ENCODE data around the gene ZIC5. TPM values are rescaled to one million over a fixed set of nuclear protein-coding genes. Genes with fewer than 3 reads are reported as not detected.

The ZIC5 gene
- total and polyA plus RNA-seq, 2 of the 4 experiments (the other 2 are of a cell fraction), result not detected

DNA sequence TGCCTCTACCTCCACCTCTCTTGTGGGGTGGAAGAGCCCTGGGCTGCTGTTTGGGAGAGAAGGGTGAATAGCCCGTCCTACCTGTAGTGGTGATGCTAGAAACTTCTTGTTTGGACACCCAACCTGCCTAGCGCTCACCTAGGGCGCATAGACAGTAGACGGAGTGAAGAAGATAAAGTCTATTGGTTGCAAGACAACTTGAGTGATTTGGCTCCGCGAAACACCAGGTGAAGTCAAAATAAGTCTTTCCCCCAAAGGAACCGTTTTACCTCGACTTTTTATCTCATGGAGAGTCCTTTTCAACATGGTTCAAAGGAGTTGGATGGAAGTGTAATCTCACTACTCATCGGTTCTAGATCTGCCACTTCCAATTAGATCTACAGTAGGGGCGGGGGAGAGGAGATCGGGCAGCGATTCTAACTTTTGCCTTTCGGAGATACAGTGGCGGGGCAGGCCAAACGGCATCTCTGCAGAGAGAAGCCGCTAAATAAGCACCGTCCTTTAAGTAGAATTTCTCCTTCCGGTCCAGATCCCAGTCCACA lies 694 bp upstream of the ZIC5 start:
- ATAC-seq (ENCODE audit: low read depth), result no peak
- no peak overlapping the region for H2BK5ac ChIP-seq (ENCODE audit: low read depth, low read length, poor library complexity, severe bottlenecking)

More for the DNA sequence above, 694 bp upstream of the ZIC5 start:
- no peak overlapping the region for H4K5ac ChIP-seq (ENCODE audit: low read depth, low read length)
- ChIA-PET CTCF (no interaction called here), POLR2A (ENCODE audit: unreplicated experiment) (no interaction called here)
- no peak for DNase-seq
- H3K9me3 ChIP-seq (ENCODE audit: control insufficient read depth, insufficient read depth, low read length), result peaks cover 24% of the 10 kb centered on the region
- no peak overlapping the region for H3K27ac ChIP-seq (ENCODE audit: insufficient read depth, low read length)
- TF ChIP-seq CHD1 (IDR thresholded peaks at IDR 0.05; ENCODE audit: low read depth, low read length) (no peak), CEBPB (IDR thresholded peaks at IDR 0.05; ENCODE audit: low read depth, low read length) (no peak), POLR2A (IDR thresholded peaks at IDR 0.05; ENCODE audit: low read depth, low read length) (no peak), RAD21 (IDR thresholded peaks at IDR 0.05; ENCODE audit: low read length) (no peak), MXI1 (IDR thresholded peaks at IDR 0.05; ENCODE audit: borderline replicate concordance, low read depth, low read length) (no peak)
- TF ChIP-seq, protein P1, sequence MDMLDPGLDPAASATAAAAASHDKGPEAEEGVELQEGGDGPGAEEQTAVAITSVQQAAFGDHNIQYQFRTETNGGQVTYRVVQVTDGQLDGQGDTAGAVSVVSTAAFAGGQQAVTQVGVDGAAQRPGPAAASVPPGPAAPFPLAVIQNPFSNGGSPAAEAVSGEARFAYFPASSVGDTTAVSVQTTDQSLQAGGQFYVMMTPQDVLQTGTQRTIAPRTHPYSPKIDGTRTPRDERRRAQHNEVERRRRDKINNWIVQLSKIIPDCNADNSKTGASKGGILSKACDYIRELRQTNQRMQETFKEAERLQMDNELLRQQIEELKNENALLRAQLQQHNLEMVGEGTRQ (IDR thresholded peaks at IDR 0.05; ENCODE audit: low read depth, low read length), result no peak
- no peak overlapping the region for H3K9ac ChIP-seq (ENCODE audit: low read depth, low read length)
- H3K4me1 ChIP-seq (ENCODE audit: control insufficient read depth, insufficient read depth, low read length), result peaks cover 2% of the 10 kb centered on the region; the same call in 1 of the 2 replicates
- H3K4ac ChIP-seq (ENCODE audit: low read depth, low read length), result no peak overlapping the region
- H3K18ac ChIP-seq (ENCODE audit: low read depth, low read length), result no peak overlapping the region
- H2AFZ ChIP-seq (replicated peaks; ENCODE audit: low read length, poor library complexity), result no peak overlapping the region
- no peak overlapping the region for H2BK20ac ChIP-seq (ENCODE audit: low read depth, low read length)
- H3K36me3 ChIP-seq (ENCODE audit: control insufficient read depth, insufficient read depth, low read length), result no peaks in the 10 kb centered on the region
- no peak overlapping the region for H3K23ac ChIP-seq (ENCODE audit: low read depth, low read length)
- no peak overlapping the region for H3K4me2 ChIP-seq (ENCODE audit: low read depth, low read length)
- peaks cover 93% of the 10 kb centered on the region for H3K27me3 ChIP-seq (ENCODE audit: control insufficient read depth, insufficient read depth, low read length)
- no peak overlapping the region for H2BK120ac ChIP-seq (ENCODE audit: low read depth, low read length)
- H2AK5ac ChIP-seq (ENCODE audit: low read depth, low read length), result no peak overlapping the region
- no peaks in the 10 kb centered on the region for H3K9me1 ChIP-seq (ENCODE audit: insufficient read depth, low read length)
- intact Hi-C loops (cut with micrococcal nuclease) (loop anchor here (10.0 kb wide), 1 partner anchor 543 kb away; no protein-coding TSS in a partner anchor), dilution Hi-C loops (cut with HindIII; ENCODE audit: low sequenced_read_pairs, unreplicated experiment) (no loop called here), in situ Hi-C loops (cut with MboI; ENCODE audit: low sequenced_read_pairs) (no loop called here)
- H4K91ac ChIP-seq (ENCODE audit: insufficient read depth, low read depth, low read length), result no peak overlapping the region
- no peak overlapping the region for H2AK9ac ChIP-seq (replicated peaks; ENCODE audit: low read depth, low read length, poor library complexity)
- no peak overlapping the region for H4K8ac ChIP-seq (ENCODE audit: low read depth in 2 of 2, low read length in 2 of 2)
- H2BK15ac ChIP-seq (ENCODE audit: low read depth, low read length), result no peak overlapping the region
- no peak overlapping the region for H3K14ac ChIP-seq (replicated peaks; ENCODE audit: low read depth, low read length)
- no peaks in the 10 kb centered on the region; the same call in 1 of the 2 replicates for H4K20me1 ChIP-seq (ENCODE audit: insufficient read depth, low read length)
- no TSS peak for BruUV-seq (replicated peaks)
- no peak overlapping the region for H3K56ac ChIP-seq (ENCODE audit: extremely low read depth, insufficient read depth, low read length)
- no peak overlapping the region for H3K4me3 ChIP-seq (ENCODE audit: insufficient read depth, low read depth, low read length)
- no peaks in the 10 kb centered on the region for H3K79me1 ChIP-seq (ENCODE audit: low read depth in 1 of 2, low read length in 2 of 2)
- 0% methylated on average over 1 of the region's 18 CpGs; no CpG with 5 or more reads in 1 of the 2 experiments for WGBS, 2 experiments (ENCODE audit: extremely low coverage in 2 of 2, insufficient read length in 1 of 2)
